ENCODE data around the gene HRG.
"Not testable (repeated sequence)": the region's sequence is repeated elsewhere in the genome, so short reads cannot be mapped to it uniquely, and the experiment has no call there.

Gene HRG

GRCh38 chr3:186625600-186626042 is 40.2 kb upstream of the HRG start:
- H3K4me2 ChIP-seq (ENCODE audit: low read length), result no peak overlapping the region
- H3K9ac ChIP-seq (ENCODE audit: low read depth, low read length), result no peak overlapping the region
- no peak overlapping the region for H3K4me3 ChIP-seq (ENCODE audit: low read length)

GRCh38 chr3:186626254-186626847 is 39.5 kb upstream of the HRG start:
- H3K9me3 ChIP-seq (replicated peaks; ENCODE audit: low read length), result no peaks in the 10 kb centered on the region
- H3K4me2 ChIP-seq (ENCODE audit: low read length), result no peak overlapping the region
- H3K27me3 ChIP-seq (ENCODE audit: control insufficient read depth, insufficient read depth, low read length), result peaks cover 15% of the 10 kb centered on the region
- no peaks in the 10 kb centered on the region for H3K4me1 ChIP-seq (ENCODE audit: control insufficient read depth, insufficient read depth, low read length)
- H3K9ac ChIP-seq (ENCODE audit: low read depth, low read length), result no peak overlapping the region
- H3K4me3 ChIP-seq (ENCODE audit: low read length), result no peak overlapping the region
- H3K36me3 ChIP-seq (ENCODE audit: insufficient read depth, low read length), result no peaks in the 10 kb centered on the region

More at GRCh38 chr3:186625600-186626042, 40.2 kb upstream of the HRG start:
- Histone ChIP-seq H3K9me3 (replicated peaks; ENCODE audit: low read length) (no peaks in the 10 kb centered on the region), H3K36me3 (ENCODE audit: insufficient read depth, low read length) (no peaks in the 10 kb centered on the region), H3K27me3 (ENCODE audit: control insufficient read depth, insufficient read depth, low read length) (peaks cover 15% of the 10 kb centered on the region), H3K4me1 (ENCODE audit: control insufficient read depth, insufficient read depth, low read length) (no peaks in the 10 kb centered on the region)

- no peaks in the 10 kb centered on the region for H3K4me1 ChIP-seq (ENCODE audit: control insufficient read depth, insufficient read depth, low read length)
- H3K9ac ChIP-seq (ENCODE audit: low read depth, low read length), result no peak overlapping the region
- H3K27me3 ChIP-seq (ENCODE audit: control insufficient read depth, insufficient read depth, low read length), result peaks cover 13% of the 10 kb centered on the region
- no peak overlapping the region for H3K4me2 ChIP-seq (ENCODE audit: low read length)
- no peaks in the 10 kb centered on the region for H3K9me3 ChIP-seq (replicated peaks; ENCODE audit: low read length)
- no peaks in the 10 kb centered on the region for H3K36me3 ChIP-seq (ENCODE audit: insufficient read depth, low read length)
- no peak overlapping the region for H3K4me3 ChIP-seq (ENCODE audit: low read length)
These were observed 37.9 kb upstream of the HRG start for GRCh38 chr3:186627852-186628414.

GRCh38 chr3:186628756-186629155 is 37.1 kb upstream of the HRG start:
- no peaks in the 10 kb centered on the region for H3K9me3 ChIP-seq (replicated peaks; ENCODE audit: low read length)
- no peak overlapping the region for H3K4me3 ChIP-seq (ENCODE audit: low read length)
- no peak overlapping the region for H3K9ac ChIP-seq (ENCODE audit: low read depth, low read length)
- H3K4me1 ChIP-seq (ENCODE audit: control insufficient read depth, insufficient read depth, low read length), result no peaks in the 10 kb centered on the region
- peaks cover 10% of the 10 kb centered on the region for H3K27me3 ChIP-seq (ENCODE audit: control insufficient read depth, insufficient read depth, low read length)
- no peak overlapping the region for H3K4me2 ChIP-seq (ENCODE audit: low read length)
- no peaks in the 10 kb centered on the region for H3K36me3 ChIP-seq (ENCODE audit: insufficient read depth, low read length)

- Histone ChIP-seq H3K9me3 (replicated peaks; ENCODE audit: low read length) (no peaks in the 10 kb centered on the region), H3K27me3 (ENCODE audit: control insufficient read depth, insufficient read depth, low read length) (peaks cover 13% of the 10 kb centered on the region), H3K4me1 (ENCODE audit: control insufficient read depth, insufficient read depth, low read length) (no peaks in the 10 kb centered on the region), H3K36me3 (ENCODE audit: insufficient read depth, low read length) (no peaks in the 10 kb centered on the region), H3K9ac (ENCODE audit: low read depth, low read length) (no peak overlapping the region), H3K4me2 (ENCODE audit: low read length) (no peak overlapping the region), H3K4me3 (ENCODE audit: low read length) (no peak overlapping the region)
These were observed 34.7 kb upstream of the HRG start for GRCh38 chr3:186630950-186631641.

- no peak overlapping the region for H3K9ac ChIP-seq (ENCODE audit: low read depth, low read length)
- no peaks in the 10 kb centered on the region for H3K36me3 ChIP-seq (ENCODE audit: insufficient read depth, low read length)
- no peaks in the 10 kb centered on the region for H3K9me3 ChIP-seq (replicated peaks; ENCODE audit: low read length)
- H3K27me3 ChIP-seq (ENCODE audit: control insufficient read depth, insufficient read depth, low read length), result peaks cover 16% of the 10 kb centered on the region
- no peak overlapping the region for H3K4me2 ChIP-seq (ENCODE audit: low read length)
- H3K4me1 ChIP-seq (ENCODE audit: control insufficient read depth, insufficient read depth, low read length), result no peaks in the 10 kb centered on the region
- no peak overlapping the region for H3K4me3 ChIP-seq (ENCODE audit: low read length)
These were observed 32.3 kb upstream of the HRG start for GRCh38 chr3:186633481-186633880.

GRCh38 chr3:186634207-186634606 is 31.6 kb upstream of the HRG start:
- not testable (repeated sequence) for H3K4me2 ChIP-seq (ENCODE audit: low read length); H3K9me3 ChIP-seq (replicated peaks; ENCODE audit: low read length); H3K4me1 ChIP-seq (ENCODE audit: control insufficient read depth, insufficient read depth, low read length); H3K9ac ChIP-seq (ENCODE audit: low read depth, low read length); H3K4me3 ChIP-seq (ENCODE audit: low read length); H3K36me3 ChIP-seq (ENCODE audit: insufficient read depth, low read length)
- H3K27me3 ChIP-seq (ENCODE audit: control insufficient read depth, insufficient read depth, low read length), result peaks cover 19% of the 10 kb centered on the region

GRCh38 chr3:186635532-186635931 is 30.3 kb upstream of the HRG start:
- H3K4me3 ChIP-seq (ENCODE audit: low read length), result no peak overlapping the region
- no peak overlapping the region for H3K4me2 ChIP-seq (ENCODE audit: low read length)
- no peaks in the 10 kb centered on the region for H3K9me3 ChIP-seq (replicated peaks; ENCODE audit: low read length)
- peaks cover 27% of the 10 kb centered on the region for H3K27me3 ChIP-seq (ENCODE audit: control insufficient read depth, insufficient read depth, low read length)
- H3K4me1 ChIP-seq (ENCODE audit: control insufficient read depth, insufficient read depth, low read length), result peaks cover under 1% of the 10 kb centered on the region
- no peaks in the 10 kb centered on the region for H3K36me3 ChIP-seq (ENCODE audit: insufficient read depth, low read length)
- no peak overlapping the region for H3K9ac ChIP-seq (ENCODE audit: low read depth, low read length)

GRCh38 chr3:186636536-186636935 is 29.3 kb upstream of the HRG start:
- no peaks in the 10 kb centered on the region for H3K9me3 ChIP-seq (replicated peaks; ENCODE audit: low read length)
- H3K27me3 ChIP-seq (ENCODE audit: control insufficient read depth, insufficient read depth, low read length), result peaks cover 22% of the 10 kb centered on the region
- H3K4me1 ChIP-seq (ENCODE audit: control insufficient read depth, insufficient read depth, low read length), result peaks cover 2% of the 10 kb centered on the region
- no peaks in the 10 kb centered on the region for H3K36me3 ChIP-seq (ENCODE audit: insufficient read depth, low read length)
- H3K4me3 ChIP-seq (ENCODE audit: low read length), result no peak overlapping the region
- H3K9ac ChIP-seq (ENCODE audit: low read depth, low read length), result no peak overlapping the region
- no peak overlapping the region for H3K4me2 ChIP-seq (ENCODE audit: low read length)

- H3K27me3 ChIP-seq (ENCODE audit: control insufficient read depth, insufficient read depth, low read length), result peaks cover 22% of the 10 kb centered on the region
These were observed 28.1 kb upstream of the HRG start for GRCh38 chr3:186637686-186638085.

GRCh38 chr3:186638259-186638658 is 27.6 kb upstream of the HRG start:
- Histone ChIP-seq H3K4me2 (ENCODE audit: low read length) (no peak overlapping the region), H3K4me3 (ENCODE audit: low read length) (no peak overlapping the region), H3K9me3 (replicated peaks; ENCODE audit: low read length) (no peaks in the 10 kb centered on the region), H3K9ac (ENCODE audit: low read depth, low read length) (no peak overlapping the region), H3K36me3 (ENCODE audit: insufficient read depth, low read length) (no peaks in the 10 kb centered on the region), H3K27me3 (ENCODE audit: control insufficient read depth, insufficient read depth, low read length) (peaks cover 23% of the 10 kb centered on the region), H3K4me1 (ENCODE audit: control insufficient read depth, insufficient read depth, low read length) (peaks cover 2% of the 10 kb centered on the region)

More at GRCh38 chr3:186637686-186638085, 28.1 kb upstream of the HRG start:
- H3K36me3 ChIP-seq (ENCODE audit: insufficient read depth, low read length), result no peaks in the 10 kb centered on the region
- H3K4me3 ChIP-seq (ENCODE audit: low read length), result no peak overlapping the region
- H3K4me2 ChIP-seq (ENCODE audit: low read length), result no peak overlapping the region
- H3K4me1 ChIP-seq (ENCODE audit: control insufficient read depth, insufficient read depth, low read length), result peaks cover 2% of the 10 kb centered on the region
- no peak overlapping the region for H3K9ac ChIP-seq (ENCODE audit: low read depth, low read length)
- no peaks in the 10 kb centered on the region for H3K9me3 ChIP-seq (replicated peaks; ENCODE audit: low read length)
